B cell (primary cell): ENCODE measurements around the gene UBA1. TPM values are rescaled to one million over a fixed set of nuclear protein-coding genes. Genes with fewer than 3 reads are reported as not detected.

Experiments used
- ATAC-seq: fragments of 200-7000 bp; cut with Tn5 transposase; one replicate; pipeline ENCODE4 v1.10.0; 2021; ENCODE audit warnings: low read depth, mild to moderate bottlenecking, moderate number of reproducible peaks, moderate library complexity
- CTCF ChIA-PET: fragments of 350-600 bp; sonication (Branson Sonifier 250); formaldehyde crosslinking; loops from one replicate; lab custom pipeline; 2021; ENCODE audit warnings: antibody characterized with exemption, inconsistent platforms; lab: Charles Lee
- POLR2A ChIA-PET: fragments of 350-600 bp; sonication (Branson Sonifier 250); formaldehyde crosslinking; loops from one replicate; lab custom pipeline; 2021; ENCODE audit warnings: antibody characterized with exemption; lab: Charles Lee
- DNase-seq: peaks from one replicate; pipeline ENCODE4 v3.0.0; 2013
- H2AFZ ChIP-seq: 2 replicates; pipeline ENCODE4 v1.6.1; 2012; ENCODE audit warnings: mild to moderate bottlenecking, low read depth, low read length; ENCODE audit not compliant: insufficient read depth, poor library complexity, severe bottlenecking
- H3K27ac ChIP-seq, 2 donors: 1 replicate in 1 of 2; 2 replicates in 1 of 2; pipeline ENCODE4 v1.5.1; 2012 to 2013; ENCODE audit warnings: low read length in 2 of 2, mild to moderate bottlenecking in 2 of 2, moderate library complexity in 1 of 2
- H3K27me3 ChIP-seq, 4 experiments: fragments of 200-600 bp in 1 of 4; sonication (generic) in 1 of 4; replicated peaks in 1 of 4; 1 replicate in 2 of 4; 2 replicates in 2 of 4; pipeline versions ENCODE4 v1.6.1 to v1.7.0; 2013 to 2016; ENCODE audit warnings: low read length in 3 of 4, mild to moderate bottlenecking in 2 of 4, mixed read lengths in 1 of 4, moderate library complexity in 1 of 4; ENCODE audit not compliant: insufficient read depth in 4 of 4, control insufficient read depth in 3 of 4; ENCODE audit errors: control extremely low read depth in 1 of 4
- H3K36me3 ChIP-seq, 2 experiments: replicated peaks in 1 of 2; 1 replicate in 1 of 2; 2 replicates in 1 of 2; pipeline versions ENCODE4 v1.6.1 to v1.7.1; 2013; ENCODE audit warnings: low read length in 1 of 2; ENCODE audit not compliant: insufficient read depth in 2 of 2, control insufficient read depth in 1 of 2; ENCODE audit errors: control extremely low read depth in 1 of 2, extremely low read depth in 1 of 2
- H3K4me1 ChIP-seq, 2 donors: fragments of 200-600 bp in 1 of 2; sonication (generic) in 1 of 2; 1 replicate in 1 of 2; 2 replicates in 1 of 2; pipeline versions ENCODE4 v1.5.1 to v1.6.1; 2013 to 2017; ENCODE audit warnings: low read length in 2 of 2; ENCODE audit not compliant: control insufficient read depth in 2 of 2, insufficient read depth in 2 of 2
- H3K4me2 ChIP-seq: replicated peaks from 2 replicates; pipeline ENCODE3; 2012; ENCODE audit warnings: mild to moderate bottlenecking, low read depth, low read length; ENCODE audit not compliant: poor library complexity, severe bottlenecking
- H3K4me3 ChIP-seq, 5 experiments: fragments of 200-600 bp in 1 of 5; sonication (generic) in 1 of 5; 1 replicate in 3 of 5; 2 replicates in 2 of 5; pipeline versions ENCODE4 v1.5.1 to v1.7.0; 2011 to 2016; ENCODE audit warnings: low read length in 4 of 5, mild to moderate bottlenecking in 4 of 5, low read depth in 2 of 5, control low read depth in 1 of 5, moderate library complexity in 1 of 5; ENCODE audit not compliant: insufficient read depth in 1 of 5; ENCODE audit errors: control extremely low read depth in 1 of 5, extremely low read depth in 1 of 5
- H3K79me2 ChIP-seq: fragments of 200-600 bp; sonication (generic); one replicate; pipeline ENCODE4 v1.6.0; 2016; ENCODE audit warnings: low read length; ENCODE audit not compliant: control insufficient read depth, insufficient read depth
- H3K9ac ChIP-seq: fragments of 200-600 bp; sonication (generic); 2 replicates; pipeline ENCODE4 v1.6.1; 2017; ENCODE audit warnings: mild to moderate bottlenecking, low read length, moderate library complexity
- H3K9me3 ChIP-seq, 3 donors: one replicate each; pipeline versions ENCODE4 v1.6.1 to v1.7.1; 2013; ENCODE audit warnings: low read length in 2 of 3; ENCODE audit not compliant: control insufficient read depth in 2 of 3, insufficient read depth in 1 of 3; ENCODE audit errors: control extremely low read depth in 1 of 3
- H4K20me1 ChIP-seq: 2 replicates; pipeline ENCODE4 v1.6.0; 2012; ENCODE audit warnings: mild to moderate bottlenecking, low read length; ENCODE audit not compliant: insufficient read depth, control insufficient read depth, poor library complexity, severe bottlenecking
- H3K27ac Mint-ChIP-seq: one replicate; pipeline ENCODE4 v1.8.0; 2021; ENCODE audit warnings: mixed read lengths
- H3K27me3 Mint-ChIP-seq: one replicate; pipeline ENCODE4 v1.8.0; 2021; ENCODE audit warnings: mixed read lengths
- H3K4me1 Mint-ChIP-seq: one replicate; pipeline ENCODE4 v1.8.0; 2021; ENCODE audit warnings: mixed read lengths
- H3K4me3 Mint-ChIP-seq: one replicate; pipeline ENCODE4 v1.8.0; 2021; ENCODE audit warnings: mixed read lengths
- H3K9me3 Mint-ChIP-seq: one replicate; pipeline ENCODE4 v1.8.0; 2022; ENCODE audit warnings: mixed read lengths; ENCODE audit not compliant: insufficient read depth
- EZH2 ChIP-seq: IDR thresholded peaks from 2 replicates; pipeline ENCODE4 v1.6.1; 2012; ENCODE audit warnings: borderline replicate concordance, low read depth, mild to moderate bottlenecking, moderate library complexity, low read length; ENCODE audit not compliant: insufficient read depth, poor library complexity, severe bottlenecking
- WGBS: methylation state at CpG from one replicate; pipeline ENCODE4 v1.1.5; 2013; ENCODE audit warnings: missing lambda C conversion rate; ENCODE audit not compliant: insufficient coverage; 5-methylcytosine and 5-hydroxymethylcytosine counted together
- intact Hi-C: fragments of 100-400 bp; cut with micrococcal nuclease; formaldehyde crosslinking; loops from one replicate; pipeline ENCODE4 v1.10.0; 2022
- polyA plus RNA-seq: library from polyadenylated mRNA; depleted of rRNA; stranded (reverse); fragments of >200 nt; gene quantifications from 2 replicates; pipeline ENCODE4 v1.2.3, GENCODE V29; 2012
- total RNA-seq, 2 donors: library from RNA; stranded (reverse); fragments of 120-200 nt in 1 of 2; gene quantifications; 1 replicate in 1 of 2; 2 replicates in 1 of 2; pipeline versions ENCODE4 v1.2.3 to v1.2.4, GENCODE V29; 2013 to 2022
- TF ChIP-seq, protein P1 (sequence below): fragments of 200-600 bp; IDR thresholded peaks from one replicate; pipeline ENCODE4 v1.8.0; 2022; ENCODE audit warnings: antibody characterized with exemption, mild to moderate bottlenecking

Gene UBA1
- total and polyA plus RNA-seq, 2 donors (not counting 1 experiment from before 2014, with no cell fraction given) = 166 to 211 TPM

DNA sequence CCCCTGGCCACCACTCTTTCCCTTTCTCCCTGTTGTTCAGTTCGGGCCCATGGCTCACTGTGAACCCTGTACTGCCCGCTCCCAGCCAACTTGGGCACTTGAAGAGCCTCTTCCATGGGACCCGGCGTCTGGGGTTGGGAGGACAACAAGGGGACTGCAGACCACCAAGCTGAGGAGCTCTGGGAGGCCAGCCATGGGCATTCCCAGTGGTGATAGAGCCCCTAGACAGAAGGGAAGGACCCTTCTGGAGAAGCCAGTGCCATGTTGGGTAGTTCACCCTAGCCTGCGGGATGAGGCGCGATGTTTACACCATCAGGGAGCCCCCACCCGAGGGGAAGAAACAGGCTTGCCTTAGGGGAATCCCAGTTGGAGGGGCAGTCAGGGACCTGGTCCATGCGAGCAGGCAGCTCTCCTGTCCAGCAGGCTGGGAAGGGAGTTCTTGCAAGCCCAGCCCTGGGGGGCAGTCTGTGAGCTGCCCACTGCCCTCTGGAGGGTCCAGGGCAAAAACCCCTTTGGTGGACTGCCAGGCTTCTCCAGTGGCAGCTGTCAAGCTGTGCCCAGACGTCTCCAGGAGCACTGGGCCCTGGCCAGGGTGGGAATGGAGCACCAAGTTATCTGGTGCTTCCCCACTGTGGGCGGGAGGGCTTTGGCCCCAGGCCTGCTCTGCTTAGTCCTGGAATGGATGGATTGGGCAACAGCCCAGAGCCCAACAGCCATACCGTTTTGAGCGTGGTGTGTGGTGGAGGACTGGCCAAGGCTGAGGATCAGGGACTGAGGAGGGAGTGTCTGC lies 23.7 kb upstream of the UBA1 start:
- H3K9ac ChIP-seq = no peak overlapping the region
- H2AFZ ChIP-seq = no peak overlapping the region
- Mint-ChIP-seq H3K4me3 (no peak overlapping the region), H3K27me3 (no peaks in the 10 kb centered on the region), H3K9me3 (no peaks in the 10 kb centered on the region), H3K4me1 (peaks cover 1% of the 10 kb centered on the region), H3K27ac (no peak overlapping the region)
- ChIA-PET CTCF (no interaction called here), POLR2A (interaction anchor here (0.5 to 0.6 kb wide), 2 partner anchors 18 to 1900 kb away, joined by 4 to 9 read pairs; no protein-coding TSS in a partner anchor)
- H3K4me1 ChIP-seq = no peaks in the 10 kb centered on the region
- ATAC-seq = no peak
- DNase-seq = no peak
- no peaks in the 10 kb centered on the region for H3K9me3 ChIP-seq
- no peak overlapping the region for H3K4me3 ChIP-seq
- intact Hi-C loops = no loop called here
- peaks cover 22% of the 10 kb centered on the region for H4K20me1 ChIP-seq
- TF ChIP-seq, protein P1, sequence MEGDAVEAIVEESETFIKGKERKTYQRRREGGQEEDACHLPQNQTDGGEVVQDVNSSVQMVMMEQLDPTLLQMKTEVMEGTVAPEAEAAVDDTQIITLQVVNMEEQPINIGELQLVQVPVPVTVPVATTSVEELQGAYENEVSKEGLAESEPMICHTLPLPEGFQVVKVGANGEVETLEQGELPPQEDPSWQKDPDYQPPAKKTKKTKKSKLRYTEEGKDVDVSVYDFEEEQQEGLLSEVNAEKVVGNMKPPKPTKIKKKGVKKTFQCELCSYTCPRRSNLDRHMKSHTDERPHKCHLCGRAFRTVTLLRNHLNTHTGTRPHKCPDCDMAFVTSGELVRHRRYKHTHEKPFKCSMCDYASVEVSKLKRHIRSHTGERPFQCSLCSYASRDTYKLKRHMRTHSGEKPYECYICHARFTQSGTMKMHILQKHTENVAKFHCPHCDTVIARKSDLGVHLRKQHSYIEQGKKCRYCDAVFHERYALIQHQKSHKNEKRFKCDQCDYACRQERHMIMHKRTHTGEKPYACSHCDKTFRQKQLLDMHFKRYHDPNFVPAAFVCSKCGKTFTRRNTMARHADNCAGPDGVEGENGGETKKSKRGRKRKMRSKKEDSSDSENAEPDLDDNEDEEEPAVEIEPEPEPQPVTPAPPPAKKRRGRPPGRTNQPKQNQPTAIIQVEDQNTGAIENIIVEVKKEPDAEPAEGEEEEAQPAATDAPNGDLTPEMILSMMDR = no peak
- no peak for TF ChIP-seq EZH2
- 88% methylated on average over 2 of the region's 13 CpGs for WGBS
- H3K36me3 ChIP-seq = peaks cover 0 to 31% of the 10 kb centered on the region in 2 experiments
- H3K4me2 ChIP-seq = no peak overlapping the region
- no peaks in the 10 kb centered on the region for H3K27me3 ChIP-seq
- H3K27ac ChIP-seq = no peak overlapping the region
- H3K79me2 ChIP-seq = peaks cover 48% of the 10 kb centered on the region
